Upper lobe of left lung (tissue), 4 donors: ENCODE results near the gene PEX12.

Experiments
- CTCF ChIP-seq, 6 experiments: fragments of 450-650 bp in 4 of 6; fragments of 200-600 bp in 2 of 6; sonication (generic) in 2 of 6; IDR thresholded peaks; one replicate each; pipeline ENCODE4 v1.5.1; 2016 to 2019; ENCODE audit warnings: antibody characterized with exemption in 6 of 6
- EP300 ChIP-seq, 4 donors: sonication (generic); formaldehyde crosslinking; IDR thresholded peaks; one replicate each; pipeline ENCODE4 v1.5.1; 2017; ENCODE audit warnings: antibody characterized with exemption in 4 of 4, control low read depth in 2 of 4
- POLR2A ChIP-seq, 4 donors: fragments of 450-650 bp; IDR thresholded peaks; one replicate each; pipeline ENCODE4 v1.5.1; 2016 to 2017; ENCODE audit warnings: antibody characterized with exemption in 4 of 4, mild to moderate bottlenecking in 2 of 4
- POLR2AphosphoS5 ChIP-seq, 2 donors: sonication (generic); formaldehyde crosslinking; IDR thresholded peaks; one replicate each; pipeline ENCODE4 v1.5.1; 2017; ENCODE audit warnings: antibody characterized with exemption in 2 of 2

GRCh38 chr17:35541434-35541833 is 36.9 kb downstream of the PEX12 start:
- no peak for TF ChIP-seq POLR2AphosphoS5 (IDR thresholded peaks at IDR 0.05)
- no peak for TF ChIP-seq CTCF (IDR thresholded peaks at IDR 0.05)
- no peak for TF ChIP-seq POLR2A (IDR thresholded peaks at IDR 0.05)
- TF ChIP-seq EP300 (IDR thresholded peaks at IDR 0.05) = no peak
